GM18519 (cell line): ENCODE results near the gene VAMP1.
"Not testable (repeated sequence)": the region's sequence is repeated elsewhere in the genome, so short reads cannot be mapped to it uniquely, and the experiment has no call there.

Experiments used
- ATAC-seq: cut with Tn5 transposase; IDR thresholded peaks from one replicate; pipeline ENCODE4 v1.9.1; 2021; ENCODE audit warnings: mild to moderate bottlenecking, moderate library complexity; ENCODE audit not compliant: unreplicated experiment, low FRiP score

Gene VAMP1

GRCh38 chr12:6427796-6428195 is 42.7 kb downstream of the VAMP1 start:
- not testable (repeated sequence) for ATAC-seq

GRCh38 chr12:6426882-6427671 is 43.4 kb downstream of the VAMP1 start:
- peak; percentile 38 for ATAC-seq

- no peak for ATAC-seq
These were observed 44.6 kb downstream of the VAMP1 start for GRCh38 chr12:6425590-6426531.

GRCh38 chr12:6424866-6425265 is 45.6 kb downstream of the VAMP1 start:
- no peak for ATAC-seq

GRCh38 chr12:6424008-6424347 is 46.5 kb downstream of the VAMP1 start:
- no peak for ATAC-seq

GRCh38 chr12:6423267-6424007 is 47.0 kb downstream of the VAMP1 start:
- no peak for ATAC-seq

GRCh38 chr12:6420364-6420763 is 50.1 kb downstream of the VAMP1 start:
- ATAC-seq, result no peak

GRCh38 chr12:6418796-6419195 is 51.7 kb downstream of the VAMP1 start:
- ATAC-seq, result no peak

- ATAC-seq, result no peak
These were observed 53.9 kb downstream of the VAMP1 start for GRCh38 chr12:6416596-6416995.
